NCI-H510A treated with DMSO at 0.1 percent for 48 hours (cell line): Measurements from ENCODE around the gene HARS2.
"Not testable (repeated sequence)": the region's sequence is repeated elsewhere in the genome, so short reads cannot be mapped to it uniquely, and the experiment has no call there.

Source experiments
- DNase-seq: peaks from one replicate; lab custom pipeline; 2025; lab: John Stamatoyannopoulos, UW

HARS2 gene

GRCh38 chr5:140700177-140701144, 9.2 kb downstream of the HARS2 start, which contains the start of gene ZMAT2:
Gene ZMAT2 (plus strand): TSS chr5:140700447. CDS start chr5:140700461, 14 bp downstream.
- DNase-seq: peak; percentile 90

- DNase-seq: no peak
Measured at GRCh38 chr5:140707812-140708211, 16.6 kb downstream of the HARS2 start.

GRCh38 chr5:140708787-140709186, 17.5 kb downstream of the HARS2 start:
- DNase-seq: peak; percentile 2

- peak; percentile 40 for DNase-seq
Measured at GRCh38 chr5:140710899-140711552, 19.8 kb downstream of the HARS2 start.

- DNase-seq: no peak
Measured at GRCh38 chr5:140711794-140712193, 20.5 kb downstream of the HARS2 start.

- no peak for DNase-seq
Measured at GRCh38 chr5:140713562-140714094, 22.4 kb downstream of the HARS2 start.

- DNase-seq: not testable (repeated sequence)
Measured at GRCh38 chr5:140716238-140716637, 25.0 kb downstream of the HARS2 start.

GRCh38 chr5:140718266-140718592, 27.0 kb downstream of the HARS2 start:
- no peak for DNase-seq

GRCh38 chr5:140720738-140721137, 29.5 kb downstream of the HARS2 start:
- not testable (repeated sequence) for DNase-seq

- not testable (repeated sequence) for DNase-seq
Measured at GRCh38 chr5:140721395-140721794, 30.1 kb downstream of the HARS2 start.

- DNase-seq: peak; percentile 12
Measured at GRCh38 chr5:140725799-140726471, 34.7 kb downstream of the HARS2 start.

- no peak for DNase-seq
Measured at GRCh38 chr5:140733098-140733497, 41.8 kb downstream of the HARS2 start.

GRCh38 chr5:140734354-140734753, 43.1 kb downstream of the HARS2 start:
- no peak for DNase-seq

- no peak for DNase-seq
Measured at GRCh38 chr5:140737486-140737885, 46.2 kb downstream of the HARS2 start.

- no peak for DNase-seq
Measured at GRCh38 chr5:140741967-140742366, 50.7 kb downstream of the HARS2 start.
